Kidney glomerular epithelial cell (primary cell): ENCODE data around the gene CARD11.

Experiments
- DNase-seq: peaks from one replicate; lab custom pipeline; 2025; lab: John Stamatoyannopoulos, UW

Gene CARD11

DNA sequence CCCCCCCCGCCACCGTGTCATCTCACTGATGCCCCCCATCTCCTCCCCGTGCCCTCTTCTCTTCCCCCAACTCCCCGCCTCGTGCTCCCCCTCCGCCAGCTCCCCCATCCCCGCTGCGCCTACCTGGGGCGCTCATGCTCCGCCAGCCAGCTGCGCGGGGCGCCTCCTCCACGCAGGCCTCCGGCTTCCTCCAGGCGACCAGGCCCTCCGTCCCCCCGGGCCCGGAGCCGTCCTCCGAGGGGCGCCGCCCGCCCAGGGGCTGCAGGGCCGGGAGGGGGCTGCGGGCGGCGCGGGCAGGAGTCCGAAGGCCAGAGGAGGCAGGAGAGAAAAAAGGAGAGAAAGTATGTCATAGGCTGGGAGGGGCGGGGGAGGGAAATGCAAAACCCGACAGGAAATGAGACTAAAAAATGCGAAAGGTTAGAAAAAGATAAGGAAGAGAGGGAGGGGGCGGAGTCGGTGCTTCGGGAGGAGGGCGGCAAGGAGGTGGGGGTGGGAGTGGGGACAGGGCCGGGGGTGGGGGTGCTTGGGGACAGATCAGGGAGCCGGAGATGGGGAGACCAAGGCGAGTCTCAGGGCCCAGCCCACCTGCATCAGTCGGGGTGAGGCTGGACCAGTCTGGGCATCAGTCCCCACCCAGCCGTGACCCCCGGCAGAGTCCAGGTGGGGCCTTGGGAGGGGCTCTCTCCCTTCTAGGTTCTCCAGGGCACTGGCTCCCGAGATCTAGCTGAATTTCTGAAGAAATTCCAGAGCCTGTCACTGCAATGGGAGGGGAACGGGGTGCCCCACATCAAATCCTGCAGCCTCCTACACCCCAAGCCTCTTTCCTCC lies at the start of gene CARD11:
Gene CARD11, minus strand, starts transcription at position 324 of the 828 bp plus-strand sequence. CDS start 85,361 bp downstream, outside the sequence.
- DNase-seq = peak; percentile 22

DNA sequence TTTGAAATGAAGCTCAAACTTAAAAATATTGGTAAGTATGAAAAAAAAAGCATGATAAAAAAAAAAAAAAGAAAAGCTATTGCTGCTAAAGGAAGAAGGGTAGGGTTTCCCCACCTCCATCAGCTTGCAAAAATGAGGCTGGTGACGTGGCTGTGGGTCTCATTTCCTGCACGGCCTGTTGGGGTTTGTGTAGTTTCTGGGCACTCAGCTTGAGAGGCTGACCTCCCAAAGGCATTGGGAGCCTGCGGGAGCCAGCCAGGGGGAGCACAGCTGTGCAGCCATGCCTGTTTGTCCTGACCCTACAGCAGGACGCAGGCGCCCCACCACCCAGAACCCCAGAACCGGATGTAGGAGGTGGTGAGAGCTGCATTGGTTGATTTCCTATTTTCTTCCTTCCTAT lies 48.8 kb upstream of the CARD11 start:
- no peak for DNase-seq

DNA sequence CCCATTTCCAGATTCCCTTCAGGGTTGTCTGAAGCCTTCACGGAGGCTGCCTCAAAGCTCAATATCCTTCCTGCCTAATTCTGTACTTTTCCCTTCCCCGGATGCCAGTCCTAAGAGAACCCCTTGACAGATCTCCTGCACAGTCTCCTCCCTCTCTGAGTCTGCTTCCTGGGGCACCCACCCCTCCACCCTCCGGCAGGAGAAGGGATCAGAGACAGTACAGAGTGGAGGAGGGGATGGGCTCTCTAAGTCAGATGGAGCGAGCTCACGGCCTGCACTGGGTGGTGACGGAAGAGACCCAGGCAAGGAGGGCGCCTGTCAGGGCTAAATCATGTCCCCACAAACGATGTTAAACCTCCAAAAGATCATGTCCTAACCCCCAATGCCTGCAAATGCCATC lies 48.0 kb upstream of the CARD11 start:
- DNase-seq = no peak

DNA sequence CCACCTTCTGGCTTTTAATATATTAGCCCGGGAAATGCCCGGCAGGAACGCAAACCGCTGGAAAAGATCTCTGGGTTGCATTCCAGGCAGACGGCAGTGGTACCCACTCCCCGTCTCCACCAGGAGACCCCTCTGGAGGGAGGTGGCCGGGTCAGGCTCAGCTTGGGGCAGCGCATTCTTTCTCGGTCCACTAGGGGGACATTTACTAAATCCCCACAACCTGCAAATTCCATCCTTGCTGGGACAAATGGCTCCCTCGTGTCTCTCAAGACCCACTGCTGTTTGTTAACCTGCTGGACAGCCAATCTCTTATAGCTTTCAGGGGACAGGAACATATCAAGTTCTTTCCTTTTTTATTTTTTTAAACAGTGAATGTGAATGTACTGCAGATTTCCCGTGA lies 45.8 kb upstream of the CARD11 start:
- peak; percentile 4 for DNase-seq

DNA sequence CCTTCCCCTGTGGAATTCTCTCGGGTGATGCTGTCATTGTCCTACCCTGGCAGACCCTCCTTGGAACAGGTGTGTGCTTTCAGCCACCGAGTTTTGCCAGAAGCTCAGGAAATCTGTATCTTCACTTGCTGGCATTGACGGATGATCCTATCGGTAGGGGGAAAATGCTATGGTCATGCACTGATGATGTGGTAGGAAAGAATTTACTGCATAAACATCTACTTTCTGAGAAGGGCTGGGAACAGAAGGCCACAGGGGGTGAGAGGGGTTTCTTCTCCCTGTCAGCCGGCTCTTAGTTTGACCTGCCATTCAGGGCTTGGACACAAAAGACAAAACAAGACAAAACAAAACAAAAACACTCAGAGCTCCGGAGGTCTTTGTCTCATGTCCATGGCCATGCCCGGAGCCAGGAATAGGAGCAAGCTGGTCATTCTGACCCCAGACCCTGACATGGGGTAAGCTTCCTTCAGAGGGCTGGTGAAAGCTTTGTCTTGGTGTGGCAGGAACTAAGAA lies 43.6 kb upstream of the CARD11 start:
- DNase-seq = peak; percentile 20

DNA sequence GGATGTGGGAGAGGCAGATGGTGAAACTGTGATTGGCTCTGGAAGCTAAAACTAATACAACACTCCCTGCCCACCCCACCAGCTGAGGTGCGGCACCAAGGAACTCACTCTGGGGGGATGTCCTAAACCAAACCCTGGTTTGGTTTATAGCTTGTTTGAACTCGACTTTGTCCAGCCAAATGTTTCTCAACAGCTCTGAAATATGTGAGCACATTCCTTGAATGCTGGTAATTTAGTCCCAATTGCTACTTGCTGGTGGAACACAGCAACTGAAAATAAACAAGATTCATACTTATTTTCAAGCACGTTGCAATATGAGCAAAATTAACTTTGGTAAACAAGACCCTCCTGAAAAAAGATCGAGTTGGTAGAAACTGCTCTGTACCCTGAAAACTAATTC lies 39.7 kb upstream of the CARD11 start:
- no peak for DNase-seq

DNA sequence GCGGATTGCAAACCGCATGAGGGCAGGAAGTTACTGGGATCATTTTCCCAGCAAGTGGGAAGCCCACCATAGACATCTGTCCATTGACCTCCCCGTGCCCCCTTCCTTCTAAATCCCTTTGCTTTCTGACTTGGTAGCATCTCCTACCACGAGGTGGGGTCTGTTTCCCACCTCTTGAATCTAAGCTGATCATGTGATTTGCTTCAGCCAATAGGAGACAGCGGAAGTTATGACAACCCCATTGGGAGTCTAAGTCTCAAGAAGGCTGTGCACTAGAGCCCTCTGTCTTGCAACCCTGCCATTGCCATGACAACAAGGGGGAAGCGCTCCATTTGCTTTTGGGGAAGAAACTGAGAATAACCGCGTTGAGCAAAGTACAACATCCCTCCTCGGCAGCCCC lies 39.2 kb upstream of the CARD11 start:
- DNase-seq = no peak

DNA sequence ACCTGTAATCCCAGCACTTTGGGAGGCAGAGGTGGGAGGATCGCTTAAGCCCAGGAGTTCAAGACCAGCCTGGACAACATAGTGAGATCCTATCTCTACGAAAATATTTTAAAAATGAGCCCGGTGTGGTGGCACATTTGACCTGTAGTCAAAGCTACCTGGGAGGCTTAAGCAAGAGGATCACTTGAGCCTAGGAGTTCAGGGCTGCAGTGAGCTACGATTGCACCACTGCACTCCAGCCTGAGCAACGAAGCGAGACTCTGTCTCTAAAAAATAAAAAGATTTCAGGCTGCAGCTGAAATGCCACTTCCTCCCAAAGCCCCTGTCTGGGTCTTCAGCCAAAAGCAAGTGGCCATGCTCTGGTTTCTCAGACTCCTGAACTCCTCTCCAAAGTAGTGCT lies 38.7 kb upstream of the CARD11 start:
- no peak for DNase-seq

DNA sequence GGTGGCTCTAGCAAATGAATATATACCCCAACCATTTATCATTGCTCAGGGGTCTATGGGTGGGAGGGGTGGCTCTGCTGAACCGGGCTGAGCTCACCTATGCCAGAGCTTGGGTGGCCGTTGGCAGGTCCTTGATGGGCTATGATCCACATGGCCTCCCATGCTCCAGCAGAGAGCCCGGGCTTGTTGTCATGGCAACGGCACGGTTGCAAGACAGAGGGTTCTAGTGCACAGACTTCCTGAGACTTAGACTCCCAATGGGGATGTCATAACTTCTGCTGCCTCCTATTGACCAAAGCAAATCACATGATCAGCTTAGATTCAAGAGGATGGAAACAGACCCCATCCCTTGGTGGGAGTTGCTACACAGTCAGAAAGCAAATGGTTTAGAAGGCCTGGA lies 36.4 kb upstream of the CARD11 start:
- DNase-seq = no peak

DNA sequence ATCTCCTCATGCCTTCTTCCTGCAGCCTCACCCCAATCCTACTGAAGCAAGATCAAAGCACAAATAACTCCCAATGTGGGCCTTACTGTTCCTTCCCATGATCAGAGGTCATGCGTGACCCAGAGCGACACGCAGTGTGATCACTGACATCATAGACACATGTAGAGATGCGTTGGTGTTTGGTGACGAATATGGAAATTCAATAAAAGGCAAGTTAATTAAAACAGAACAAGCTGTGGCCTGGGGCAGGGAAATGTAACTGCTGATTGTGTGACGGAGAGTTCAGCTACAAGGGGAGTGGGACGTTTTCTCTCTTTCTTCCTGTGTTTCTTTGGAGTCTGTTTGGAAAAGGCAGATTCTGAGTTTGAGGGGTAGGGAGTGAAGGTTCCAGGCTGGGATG lies 34.8 kb upstream of the CARD11 start:
- DNase-seq = no peak

DNA sequence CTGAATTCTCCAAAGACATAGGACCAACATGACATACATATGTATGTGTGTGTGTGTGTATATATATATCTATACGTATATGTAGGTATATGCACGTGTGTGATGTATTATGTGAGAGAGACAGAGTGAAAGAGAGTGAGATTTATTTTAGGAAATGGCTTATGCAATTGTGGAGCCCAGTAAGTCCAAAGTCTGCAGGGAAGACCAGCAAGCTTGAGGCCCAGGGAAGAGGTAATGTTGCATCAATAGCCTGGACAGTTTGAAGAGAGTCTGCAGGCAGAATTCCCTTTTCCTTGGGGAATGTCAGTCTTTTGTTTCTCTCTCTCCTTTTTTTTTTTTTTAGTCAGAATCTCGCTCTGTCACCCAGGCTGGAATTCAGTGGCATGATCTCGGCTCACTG lies 33.0 kb upstream of the CARD11 start:
- DNase-seq = no peak

DNA sequence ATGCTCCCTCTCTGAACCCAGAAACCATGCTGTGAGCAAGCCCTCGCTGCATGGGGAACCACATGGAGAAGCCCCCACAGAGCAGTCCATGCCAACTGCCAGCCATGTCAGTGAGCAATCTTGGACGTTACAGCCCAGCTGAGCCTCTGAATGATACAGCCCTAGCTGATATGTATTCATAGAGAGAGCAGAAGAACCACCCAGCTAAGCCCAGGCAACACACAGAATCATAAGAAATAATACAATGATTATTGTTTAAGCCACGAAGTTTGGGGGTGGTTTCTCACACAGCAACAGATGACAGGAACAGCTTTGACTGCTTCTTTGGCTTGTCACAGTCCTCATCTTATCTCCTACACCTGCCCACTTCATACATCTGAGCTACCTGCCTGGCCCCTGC lies 32.5 kb upstream of the CARD11 start:
- no peak for DNase-seq

DNA sequence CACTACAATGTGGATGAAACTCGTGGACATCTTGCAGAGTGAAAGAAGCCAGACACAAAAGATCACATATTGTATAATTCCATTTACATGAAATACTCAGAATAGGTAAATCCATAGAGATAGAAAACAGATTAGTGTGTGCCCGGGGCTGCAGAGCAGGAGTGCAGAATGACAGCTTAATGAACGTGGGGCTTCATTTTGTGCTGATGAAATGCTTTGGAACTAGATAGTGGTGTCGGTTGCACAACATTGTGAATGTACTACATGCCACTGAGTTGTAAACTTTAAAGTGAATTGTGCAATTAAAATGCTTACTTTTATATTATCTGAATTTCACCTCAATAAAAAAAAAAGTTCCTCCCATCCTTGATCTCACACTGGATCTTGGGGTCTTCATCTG lies 31.8 kb upstream of the CARD11 start:
- DNase-seq = no peak

DNA sequence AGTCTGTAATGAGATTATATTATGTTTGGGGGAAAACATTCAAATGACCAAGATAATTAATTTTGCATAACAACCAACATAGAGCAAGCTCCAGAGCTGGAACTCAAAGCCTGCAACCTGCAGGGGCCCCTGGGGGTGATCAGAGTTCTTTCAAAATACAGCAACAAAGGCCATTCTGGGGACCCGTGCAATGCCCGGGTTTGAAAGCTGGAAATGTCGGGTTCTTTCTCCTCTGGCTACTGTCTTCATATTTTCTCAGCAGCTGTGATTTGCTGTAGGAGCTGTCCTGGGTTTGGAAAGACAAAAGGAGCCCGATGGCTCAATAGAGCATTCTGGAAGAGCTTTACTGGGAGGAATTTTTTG lies 30.8 kb upstream of the CARD11 start:
- DNase-seq = no peak

DNA sequence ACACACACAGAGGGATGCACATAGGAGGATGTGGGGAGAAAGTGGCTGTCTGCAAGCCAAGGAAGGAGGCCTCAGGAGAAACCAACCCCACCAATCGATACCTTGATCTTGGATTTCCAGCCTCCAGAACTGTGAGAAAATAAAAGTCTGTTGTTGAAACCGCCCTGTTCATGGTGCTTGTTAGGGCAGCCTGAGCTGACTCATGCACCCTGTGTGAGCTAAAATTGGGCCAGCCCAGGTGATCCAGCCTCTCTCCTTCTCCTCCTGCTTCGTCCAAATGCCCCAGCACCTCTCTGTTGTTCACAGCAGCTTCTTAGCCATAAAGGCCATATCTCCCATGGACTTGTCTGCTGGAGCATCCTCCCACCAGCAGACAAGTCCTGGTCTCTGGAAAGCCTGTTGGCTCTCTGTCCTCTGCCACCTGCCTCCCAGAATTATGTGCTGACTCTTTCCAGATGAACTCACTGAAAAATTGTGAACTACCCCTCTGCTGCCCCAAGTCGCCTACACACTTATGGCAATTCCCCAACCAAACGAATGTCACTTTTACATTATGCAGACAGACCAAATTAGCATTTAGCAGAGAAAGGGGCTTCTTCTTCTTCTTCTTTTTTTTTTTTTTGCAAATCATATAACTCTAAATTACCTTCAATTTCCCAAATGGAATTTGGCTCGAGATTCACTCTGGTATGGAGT lies 30.2 kb upstream of the CARD11 start:
- DNase-seq = no peak

DNA sequence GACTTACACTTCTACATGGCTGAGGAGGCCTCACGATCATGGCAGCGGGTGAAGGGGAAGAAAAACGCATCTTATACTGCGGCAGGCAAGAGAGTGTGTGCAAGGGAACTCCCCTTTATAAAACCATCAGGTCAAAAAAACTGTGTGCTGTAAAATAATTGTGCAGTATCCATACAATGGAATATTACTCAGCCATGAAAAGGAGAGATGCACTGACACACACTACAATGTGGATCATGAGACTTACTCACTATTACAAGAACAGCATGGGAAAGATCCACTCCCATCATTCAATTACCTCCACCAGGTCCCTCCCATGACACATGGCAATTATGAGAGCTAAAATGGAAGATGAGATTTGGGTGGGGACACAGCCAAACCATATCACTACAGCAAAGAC lies 27.2 kb upstream of the CARD11 start:
- DNase-seq = no peak

DNA sequence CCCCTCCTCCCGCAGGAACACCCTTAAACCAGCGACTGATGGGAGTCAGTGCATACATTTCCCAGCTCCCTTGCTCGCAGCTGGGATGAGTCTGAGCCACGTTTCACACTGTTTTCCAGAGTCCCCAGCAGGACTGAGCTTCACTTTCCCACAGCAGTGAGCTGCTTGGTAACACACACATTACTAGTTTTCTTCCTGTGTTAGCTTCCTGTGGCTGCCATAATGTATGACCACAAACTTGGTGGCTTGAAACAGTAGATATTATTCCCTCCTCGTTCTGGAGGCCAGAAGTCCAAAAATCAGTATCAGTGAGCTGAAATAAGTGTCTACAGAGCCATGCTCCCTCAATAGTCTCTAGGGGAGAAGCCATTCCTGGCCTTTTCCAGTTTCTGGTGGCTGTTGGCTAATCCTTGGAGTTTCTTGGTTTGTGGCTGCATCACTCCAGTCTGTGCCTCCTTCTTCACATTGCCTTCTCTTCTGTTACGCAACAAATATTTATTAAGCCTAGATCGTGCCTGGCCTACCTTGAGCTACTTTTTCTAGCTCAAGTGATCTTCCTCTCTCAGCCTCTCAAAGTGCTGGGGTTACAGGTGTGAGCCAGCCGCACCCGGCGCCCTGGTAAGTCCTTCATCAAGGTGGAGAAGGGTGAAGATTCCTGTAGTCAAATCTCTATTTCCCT lies 26.2 kb upstream of the CARD11 start:
- no peak for DNase-seq

DNA sequence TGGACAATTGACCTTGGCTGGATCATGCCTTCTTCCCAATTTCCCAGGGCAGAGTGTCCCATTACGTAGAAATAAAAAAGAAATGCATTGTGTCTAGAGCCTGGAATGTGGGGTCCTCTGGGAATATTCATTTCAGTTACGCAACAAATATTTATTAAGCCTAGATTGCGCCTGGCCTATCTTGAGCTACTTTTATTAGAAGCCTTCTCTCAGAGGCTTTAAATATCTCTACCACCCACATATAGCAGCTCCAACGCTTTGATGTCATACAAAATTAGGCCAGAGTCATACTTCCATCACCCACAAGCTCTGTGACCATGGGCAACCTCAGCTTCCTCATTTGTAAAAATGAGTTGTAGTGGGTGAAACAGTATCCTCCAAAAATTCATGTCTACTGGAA lies 24.9 kb upstream of the CARD11 start:
- DNase-seq = no peak

DNA sequence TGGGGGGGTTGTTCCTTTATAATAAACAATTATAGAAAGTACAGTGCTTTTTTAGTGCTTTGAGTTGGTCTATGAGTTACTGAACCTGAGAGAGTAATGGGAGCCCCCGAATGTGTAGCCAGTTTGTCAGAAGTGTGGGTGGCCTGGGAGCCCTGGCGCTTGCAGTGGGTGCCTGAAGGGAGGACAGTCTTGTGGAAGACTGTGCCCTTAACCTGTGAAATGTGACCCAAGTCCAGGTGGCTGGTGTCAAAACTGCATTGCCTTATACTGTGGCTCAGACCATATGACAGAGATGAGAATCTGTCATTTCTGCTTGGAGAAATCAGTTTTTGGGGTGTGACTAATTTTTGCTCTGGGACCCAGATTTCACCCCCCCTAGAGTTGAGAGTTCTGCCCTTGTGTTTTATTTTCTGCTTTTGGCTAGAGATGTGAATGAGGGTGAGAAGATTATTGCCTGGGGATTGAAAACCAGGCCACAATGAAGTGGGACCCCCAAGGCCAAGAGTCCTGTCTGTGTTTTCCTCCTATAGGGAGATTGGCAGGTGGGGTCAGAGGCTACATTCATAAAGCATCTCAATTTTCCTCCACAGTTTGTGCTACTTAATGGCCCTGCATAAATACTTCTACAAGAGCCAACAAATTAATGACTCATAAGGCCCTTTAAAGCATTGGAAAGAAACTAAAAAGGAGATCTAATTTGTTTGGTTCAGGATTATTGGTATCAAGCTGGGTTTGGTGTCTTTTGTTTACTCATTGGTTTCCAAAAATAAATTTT lies 24.1 kb upstream of the CARD11 start:
- DNase-seq = no peak

DNA sequence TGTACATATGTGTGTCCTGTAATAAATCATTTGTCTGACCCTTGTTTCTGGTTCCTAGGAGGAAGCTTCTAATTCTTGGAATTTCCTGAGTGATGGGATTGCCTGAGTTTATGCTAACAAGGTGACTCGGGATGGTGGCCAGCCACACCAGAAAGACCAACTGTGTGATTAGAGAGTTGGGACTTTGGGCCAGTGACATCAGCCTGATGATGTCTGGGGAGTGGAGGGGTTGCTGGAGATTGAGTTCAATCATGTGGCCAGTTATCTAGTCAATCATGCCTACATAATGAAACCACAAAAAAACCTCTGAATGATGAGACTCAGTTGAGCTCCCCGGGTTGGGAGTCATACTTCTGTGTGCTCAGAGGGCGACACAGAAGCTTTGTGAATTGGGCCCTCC lies 23.5 kb upstream of the CARD11 start:
- DNase-seq = peak; percentile 34

DNA sequence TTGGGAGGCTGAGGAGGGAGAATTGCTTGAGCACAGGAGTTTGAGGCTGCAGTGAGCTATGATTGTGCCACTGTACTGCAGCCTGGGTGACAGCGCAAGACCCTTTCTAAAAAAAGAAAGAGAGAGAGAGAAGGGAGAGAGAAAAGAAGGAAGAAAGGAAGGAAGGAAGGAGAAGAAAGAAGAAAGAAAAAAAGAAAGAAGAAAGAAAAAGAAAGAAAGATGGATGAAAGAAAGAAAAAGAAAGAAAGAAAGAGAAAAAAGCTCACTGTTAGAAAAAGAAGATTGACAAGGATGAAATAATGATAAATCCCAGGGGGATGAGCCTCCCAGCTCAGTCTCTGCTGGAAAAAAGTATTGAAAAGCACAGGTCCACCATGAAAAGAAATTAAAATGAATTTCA lies 22.8 kb upstream of the CARD11 start:
- no peak for DNase-seq

DNA sequence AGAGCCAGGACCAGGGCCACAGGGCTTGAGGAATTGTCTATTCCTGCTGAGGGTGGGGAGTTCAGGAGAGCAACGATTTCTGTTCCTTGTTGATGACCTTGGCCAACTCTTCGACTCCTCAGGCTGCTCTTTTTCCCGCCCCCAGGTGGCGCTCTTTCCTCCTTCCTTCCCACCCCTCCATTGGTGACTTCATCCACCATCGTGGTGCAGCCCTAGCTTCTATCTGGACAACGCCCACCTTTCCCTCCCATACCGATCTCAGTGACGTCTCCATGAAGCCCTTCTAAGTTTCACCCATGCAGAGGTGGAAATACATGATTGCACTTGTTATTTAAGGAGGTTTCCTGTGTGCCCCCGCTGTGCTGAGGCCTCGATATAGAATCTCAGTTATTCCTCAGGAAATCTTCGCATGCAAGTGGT lies 22.1 kb upstream of the CARD11 start:
- no peak for DNase-seq
